NCI-H2107 (cell line): ENCODE results near the gene ZNF438.

Experiments used
- DNase-seq: peaks from one replicate; lab custom pipeline; 2025; lab: John Stamatoyannopoulos, UW

ZNF438 gene

GRCh38 chr10:30822693-30823465, 208.8 kb downstream of the ZNF438 start:
- no peak for DNase-seq

- no peak for DNase-seq
Measured at GRCh38 chr10:30821994-30822692, 209.5 kb downstream of the ZNF438 start.

- no peak for DNase-seq
Measured at GRCh38 chr10:30821261-30821993, 210.2 kb downstream of the ZNF438 start.

- DNase-seq, result no peak
Measured at GRCh38 chr10:30820261-30820991, 211.2 kb downstream of the ZNF438 start.

- DNase-seq, result no peak
Measured at GRCh38 chr10:30819341-30820181, 212.1 kb downstream of the ZNF438 start.

GRCh38 chr10:30818854-30819253, 212.8 kb downstream of the ZNF438 start:
- DNase-seq, result no peak

GRCh38 chr10:30818010-30818660, 213.5 kb downstream of the ZNF438 start:
- no peak for DNase-seq

- no peak for DNase-seq
Measured at GRCh38 chr10:30817541-30817940, 214.1 kb downstream of the ZNF438 start.

GRCh38 chr10:30816820-30817171, 214.9 kb downstream of the ZNF438 start:
- DNase-seq, result no peak

- DNase-seq, result no peak
Measured at GRCh38 chr10:30816159-30816819, 215.4 kb downstream of the ZNF438 start.

GRCh38 chr10:30813872-30814481, 217.7 kb downstream of the ZNF438 start:
- DNase-seq, result no peak

GRCh38 chr10:30812018-30812851, 219.4 kb downstream of the ZNF438 start:
- no peak for DNase-seq

- no peak for DNase-seq
Measured at GRCh38 chr10:30811276-30812017, 220.2 kb downstream of the ZNF438 start.

GRCh38 chr10:30810416-30810815, 221.2 kb downstream of the ZNF438 start:
- DNase-seq, result no peak

- no peak for DNase-seq
Measured at GRCh38 chr10:30806850-30807249, 224.8 kb downstream of the ZNF438 start.

- DNase-seq, result no peak
Measured at GRCh38 chr10:30805061-30805460, 226.6 kb downstream of the ZNF438 start.

GRCh38 chr10:30804478-30805055, 227.1 kb downstream of the ZNF438 start:
- DNase-seq, result no peak

GRCh38 chr10:30803892-30804322, 227.8 kb downstream of the ZNF438 start:
- no peak for DNase-seq
